Right ventricle myocardium superior (tissue), 1 donor: ENCODE data around the gene DLGAP1. TPM values are rescaled to one million over a fixed set of nuclear protein-coding genes. Genes with fewer than 3 reads are reported as not detected.
A peak's percentile ranks its signal among the peaks of the same experiment; 100 is the strongest.
"Not testable (repeated sequence)": the region's sequence is repeated elsewhere in the genome, so short reads cannot be mapped to it uniquely, and the experiment has no call there.

Source experiments
- ATAC-seq: fragments of 200-7000 bp; cut with Tn5 transposase; one replicate; pipeline ENCODE4 v1.9.1; 2020; ENCODE audit warnings: mild to moderate bottlenecking; ENCODE audit not compliant: poor library complexity
- DNase-seq: peaks from one replicate; pipeline ENCODE4 v3.0.0-alpha.2; 2020
- intact Hi-C: fragments of 100-400 bp; cut with DNase I; formaldehyde crosslinking; loops from one replicate; pipeline ENCODE4 v1.11.2; 2022
- total RNA-seq: library from RNA; stranded (reverse); fragmentation: NEBNext Ultra II Directional; extraction: Animal tissue kit (Norgen Biotek cat#: 25700); gene quantifications from one replicate; pipeline ENCODE4 v1.2.1, GENCODE V29; 2021
- donor health status: DM: no; HTN: yes; CAD: no; lungs with severe emphysema.

Gene DLGAP1
- total RNA-seq, 1 donor from 2014 or later, result 0.08 TPM

GRCh38 chr18:3660739-3661515 is 794.2 kb downstream of the DLGAP1 start:
- ATAC-seq (peak; percentile 80), DNase-seq (no peak)
- intact Hi-C loops, result no loop called here

DNA sequence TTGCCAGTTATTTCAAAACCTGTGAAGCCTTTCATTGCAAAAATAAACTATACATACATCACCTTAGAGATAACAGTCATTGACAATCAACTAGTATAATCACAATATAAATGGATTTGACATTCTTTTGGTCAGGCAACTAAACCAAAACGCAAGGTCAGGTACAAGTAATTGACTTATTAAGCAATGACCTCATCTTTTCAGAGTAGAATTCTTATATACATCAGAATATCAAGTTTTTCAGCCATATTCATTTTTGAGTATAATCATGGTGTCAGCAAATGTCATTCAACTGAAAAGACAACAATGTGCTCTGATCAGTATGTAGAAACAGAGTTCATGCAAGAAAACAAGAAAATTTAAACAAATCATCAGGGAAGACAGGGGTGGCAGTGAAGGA is 796.6 kb downstream of the DLGAP1 start:
- intact Hi-C loops, result no loop called here
- ATAC-seq, result no peak

GRCh38 chr18:3655254-3656050 is 799.7 kb downstream of the DLGAP1 start:
- intact Hi-C loops, result no loop called here
- DNase-seq, result no peak
- no peak for ATAC-seq

More for the DNA sequence above, 796.6 kb downstream of the DLGAP1 start:
- no peak for DNase-seq

GRCh38 chr18:3654442-3655253 is 800.5 kb downstream of the DLGAP1 start:
- intact Hi-C loops, result no loop called here
- ATAC-seq, result no peak
- DNase-seq, result no peak

DNA sequence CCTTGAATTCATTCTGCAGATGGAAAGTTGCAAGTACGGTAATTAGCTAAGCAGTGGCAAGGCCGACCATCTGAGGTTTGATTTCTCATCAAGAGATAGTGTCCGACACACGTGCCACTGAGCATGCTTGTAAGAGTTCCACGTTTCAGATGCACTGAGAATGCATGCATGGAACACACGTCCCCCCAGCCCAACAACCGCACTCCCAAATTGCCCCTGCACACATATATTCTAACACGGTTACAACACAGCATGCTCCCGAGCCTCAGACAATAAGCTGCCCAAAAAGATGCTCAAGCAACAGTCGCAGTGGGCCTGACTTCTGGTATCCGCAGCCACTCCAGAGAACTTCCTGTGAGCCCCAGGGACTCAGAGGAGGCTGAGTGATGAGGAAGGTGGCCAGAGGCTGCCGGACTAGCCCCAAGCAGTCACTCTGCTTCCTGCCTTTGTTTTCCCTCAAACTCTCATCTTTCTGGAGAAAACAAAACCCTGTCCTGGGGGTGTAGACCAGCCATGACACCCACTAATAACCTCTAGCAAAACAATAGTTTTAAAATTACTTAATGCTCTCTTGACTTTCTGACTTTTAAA is 801.2 kb downstream of the DLGAP1 start:
- DNase-seq, result no peak
- intact Hi-C loops, result no loop called here
- no peak for ATAC-seq

GRCh38 chr18:3653263-3653850 is 801.8 kb downstream of the DLGAP1 start:
- intact Hi-C loops, result no loop called here

DNA sequence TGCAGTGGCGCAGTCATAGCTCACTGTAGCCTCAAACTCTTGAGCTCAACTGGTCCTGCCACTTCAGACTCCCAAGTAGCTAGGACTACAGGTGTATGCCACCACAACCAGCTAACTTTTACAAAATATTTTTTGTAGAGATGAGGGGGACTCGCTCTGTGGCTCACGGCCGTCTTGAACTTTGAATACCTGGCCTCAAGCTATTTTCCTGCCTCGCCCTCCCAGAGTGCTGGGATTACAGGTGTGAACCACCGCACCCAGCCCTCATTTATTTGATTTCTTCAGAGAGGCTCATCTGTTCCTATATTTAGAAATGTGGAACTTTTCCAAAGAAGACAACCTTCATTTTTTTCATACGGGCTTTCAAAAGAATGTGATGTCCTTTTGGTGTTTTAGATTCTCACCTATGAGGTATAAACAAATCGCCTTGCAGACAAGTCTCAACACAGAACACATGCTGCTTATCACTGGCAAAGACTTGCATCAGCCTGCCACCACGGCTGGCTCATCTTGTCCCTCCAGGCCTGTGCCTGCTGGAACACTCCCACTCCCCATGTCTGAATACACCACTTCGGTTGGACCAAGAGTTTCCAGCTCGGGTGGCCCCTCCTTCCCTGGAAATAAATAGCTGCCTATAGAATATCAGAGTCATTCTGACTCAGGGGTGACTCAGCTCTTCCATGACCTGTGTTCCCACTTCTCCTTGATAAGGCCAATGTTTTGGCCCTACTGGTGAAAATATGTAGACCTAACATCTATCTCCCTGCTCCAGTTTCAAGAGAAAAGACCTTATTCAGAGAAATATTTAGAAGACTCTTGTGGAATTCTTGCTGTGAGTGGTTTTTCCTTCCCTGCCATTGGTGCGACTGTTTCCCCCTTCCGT is 802.5 kb downstream of the DLGAP1 start:
- DNase-seq (no peak), ATAC-seq (peak; percentile 76)
- intact Hi-C loops, result no loop called here

More at GRCh38 chr18:3653263-3653850, 801.8 kb downstream of the DLGAP1 start:
- ATAC-seq, result no peak
- no peak for DNase-seq

- ATAC-seq, result no peak
- DNase-seq, result no peak
- intact Hi-C loops, result no loop called here
Observed at GRCh38 chr18:3651266-3651665, 803.8 kb downstream of the DLGAP1 start.

- DNase-seq, intact Hi-C loops, ATAC-seq: not testable (repeated sequence)
Observed at GRCh38 chr18:3650521-3651042, 804.5 kb downstream of the DLGAP1 start.

DNA sequence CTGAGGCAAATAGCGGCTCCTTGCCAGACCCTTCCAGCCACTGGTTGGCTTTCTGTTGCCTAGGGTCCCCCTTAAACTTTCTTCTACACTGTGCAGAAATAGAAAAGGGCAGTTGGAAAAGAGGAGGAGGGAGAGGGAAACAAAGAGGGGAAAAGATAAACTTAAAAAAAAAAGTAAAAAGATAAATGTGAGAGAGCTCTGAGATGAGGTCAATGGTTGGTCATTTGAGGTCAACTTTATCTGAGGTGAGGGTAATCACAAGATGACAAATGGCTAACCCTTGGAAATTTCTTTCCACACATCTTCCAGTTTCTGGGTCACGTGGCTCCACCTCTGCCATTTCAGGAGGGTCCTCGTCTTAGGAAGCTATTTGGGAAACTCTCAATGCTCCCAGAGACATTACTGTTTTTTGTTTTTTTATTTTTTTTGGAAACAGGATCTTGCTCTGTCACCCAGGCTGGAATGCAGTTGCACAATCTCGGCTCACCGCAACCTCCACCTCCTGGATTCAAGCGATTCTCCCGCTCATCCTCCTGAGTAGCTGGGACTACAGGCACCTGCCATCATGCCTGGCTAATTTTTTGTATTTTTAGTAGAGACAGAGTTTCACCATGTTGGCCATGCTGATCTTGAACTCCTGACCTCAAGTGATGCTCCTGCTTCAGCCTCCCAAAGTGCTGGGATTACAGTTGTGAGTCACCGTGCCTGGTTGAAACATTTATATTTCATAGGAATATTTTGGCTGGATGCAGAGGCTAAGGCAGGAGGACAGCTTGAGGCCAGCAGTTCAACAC is 805.3 kb downstream of the DLGAP1 start:
- DNase-seq, result no peak
- peak; percentile 31 for ATAC-seq
- intact Hi-C loops, result no loop called here

- intact Hi-C loops, result no loop called here
- DNase-seq, result no peak
- ATAC-seq, result no peak
Observed at GRCh38 chr18:3649135-3649632, 805.9 kb downstream of the DLGAP1 start.

DNA sequence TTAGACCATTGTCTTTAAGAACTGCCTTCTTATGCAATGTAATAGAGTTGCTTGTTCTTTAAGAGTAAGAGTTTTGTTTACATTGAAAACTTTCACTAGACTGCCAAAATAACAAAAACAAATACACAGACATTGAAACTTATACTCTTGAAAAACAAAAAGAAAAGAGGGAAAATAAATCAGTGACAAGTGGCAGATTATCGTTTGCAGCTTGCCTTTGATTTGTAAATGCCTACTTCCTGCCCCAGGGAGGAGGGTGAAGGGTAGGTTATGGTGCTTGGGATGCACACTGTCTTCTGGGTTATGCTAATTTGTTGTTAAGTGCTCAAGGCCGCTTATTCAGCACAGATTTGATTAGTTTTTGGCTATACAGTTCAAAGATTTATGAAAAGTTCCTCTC is 806.5 kb downstream of the DLGAP1 start:
- intact Hi-C loops, result no loop called here

DNA sequence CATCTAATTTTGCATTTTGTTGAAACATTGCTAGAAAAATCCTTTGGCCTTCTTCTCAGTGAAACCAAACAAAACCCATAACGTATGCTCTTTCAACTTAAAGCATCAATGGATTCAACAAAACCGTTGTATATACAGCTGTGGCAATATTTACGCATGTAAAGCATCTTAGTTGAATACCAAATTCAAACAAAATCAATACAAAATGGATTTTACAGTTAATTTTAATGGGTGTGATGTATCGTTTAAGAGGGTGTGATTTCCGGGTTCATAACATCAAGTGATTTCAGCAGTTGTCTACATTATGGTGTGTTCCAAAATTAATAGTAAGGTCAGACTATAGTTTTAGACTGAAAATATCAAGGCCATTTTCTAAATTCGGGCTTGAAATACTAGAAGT is 806.9 kb downstream of the DLGAP1 start:
- intact Hi-C loops, result no loop called here
- DNase-seq, result no peak
- no peak for ATAC-seq

More for the DNA sequence above, 806.5 kb downstream of the DLGAP1 start:
- DNase-seq (no peak), ATAC-seq (no peak)

DNA sequence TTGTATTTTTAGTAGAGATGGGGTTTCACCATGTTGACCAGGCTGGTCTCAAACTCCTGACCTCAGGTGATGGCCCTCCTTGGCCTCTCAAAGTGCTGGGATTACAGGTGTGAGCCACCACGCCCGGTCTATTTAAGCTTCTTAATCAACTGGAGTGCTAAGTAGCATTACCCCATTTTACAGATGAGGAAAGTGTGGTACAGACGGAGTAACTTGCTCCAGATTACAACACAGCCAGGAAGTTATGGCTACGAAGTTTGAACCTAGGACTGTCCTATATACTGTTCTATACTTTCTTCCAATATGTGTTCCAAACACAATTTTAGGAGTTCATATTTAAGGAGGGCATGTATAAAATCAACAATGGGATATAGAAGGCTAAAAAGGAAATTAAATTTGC is 807.5 kb downstream of the DLGAP1 start:
- intact Hi-C loops, result no loop called here
- DNase-seq (no peak), ATAC-seq (no peak)

DNA sequence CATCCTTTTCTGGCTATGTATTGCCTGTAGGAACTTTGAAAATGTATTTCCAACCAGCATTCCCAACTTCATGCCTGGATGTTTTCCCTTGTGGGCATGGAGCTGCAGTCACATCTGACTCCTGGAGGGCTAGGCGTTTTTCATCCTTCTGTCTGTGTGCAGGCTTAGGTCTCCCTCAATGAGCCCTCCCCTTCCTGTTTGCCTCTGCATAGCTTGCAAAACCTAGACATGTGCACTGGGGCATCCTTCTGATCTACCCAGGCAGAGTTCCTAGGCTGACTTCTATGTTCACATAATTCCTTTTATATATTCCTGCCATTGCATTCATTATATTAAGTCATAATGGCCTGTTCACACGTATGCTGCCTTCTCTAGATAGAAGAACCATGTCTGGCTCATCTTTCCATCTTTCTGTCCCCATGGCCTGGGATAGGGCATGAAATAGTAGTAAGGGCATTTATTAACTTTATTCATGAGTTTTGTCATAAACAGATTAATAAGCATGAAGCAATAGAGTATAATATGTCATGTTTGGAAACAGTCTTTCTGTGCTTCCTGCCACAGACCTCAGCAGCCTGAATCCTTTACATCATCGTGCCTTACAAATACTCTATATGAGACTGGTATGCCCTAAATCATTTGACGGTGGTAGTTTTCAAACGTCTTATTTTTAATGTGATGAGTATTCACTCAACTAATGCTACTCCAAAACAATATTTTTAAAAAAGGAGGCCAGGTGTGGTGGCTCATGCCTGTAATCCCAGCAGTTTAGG is 809.5 kb downstream of the DLGAP1 start:
- intact Hi-C loops, result no loop called here
- ATAC-seq (no peak), DNase-seq (no peak)
